HG02678 (cell line): ENCODE data around the gene CLIC1.

Source experiments
- ATAC-seq: cut with Tn5 transposase; IDR thresholded peaks from one replicate; pipeline ENCODE4 v1.9.1; 2021; ENCODE audit warnings: mild to moderate bottlenecking, moderate library complexity; ENCODE audit not compliant: unreplicated experiment

The CLIC1 gene

DNA sequence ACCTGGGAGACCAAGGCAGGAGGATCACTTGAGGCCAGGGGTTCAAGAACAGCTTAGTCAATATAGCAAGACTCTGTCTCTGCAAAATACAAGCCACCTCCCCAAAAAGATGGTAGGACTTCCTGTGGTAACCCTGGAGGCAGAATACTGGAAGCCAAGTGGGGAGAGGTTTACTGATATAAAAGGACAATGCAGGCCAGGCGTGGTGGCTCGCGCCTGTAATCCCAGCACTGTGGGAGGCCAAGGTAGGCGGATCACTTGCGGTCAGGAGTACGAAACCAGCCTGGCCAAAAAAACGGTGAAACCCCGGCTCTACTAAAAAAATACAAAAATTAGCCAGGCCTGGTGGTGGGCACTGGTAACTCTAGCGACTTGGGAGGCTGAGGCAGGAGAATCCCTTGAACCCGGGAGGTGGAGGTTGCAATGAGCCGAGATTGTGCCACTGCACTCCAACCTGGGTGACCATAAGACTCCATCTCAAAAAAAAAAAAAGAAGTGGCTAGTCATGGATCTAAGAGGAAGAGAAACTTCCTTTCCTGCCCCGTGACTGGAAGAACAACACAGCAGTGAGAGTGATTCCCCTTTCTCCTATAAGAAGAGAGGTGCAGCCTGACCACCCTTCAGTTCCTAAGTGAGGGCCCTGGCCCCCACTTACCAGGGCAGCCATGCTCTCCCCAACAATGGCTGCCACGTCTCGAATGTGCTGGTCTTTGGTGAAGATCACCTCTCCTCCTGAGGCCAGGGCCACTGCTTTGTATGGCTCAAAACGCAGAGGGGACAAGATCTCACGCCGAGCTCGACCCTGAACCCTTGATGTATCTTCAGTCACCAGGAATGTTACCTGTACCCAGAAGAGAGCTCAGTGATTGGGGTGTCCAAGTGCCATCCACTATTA, 32.3 kb upstream of the CLIC1 start:
- no peak for ATAC-seq

DNA sequence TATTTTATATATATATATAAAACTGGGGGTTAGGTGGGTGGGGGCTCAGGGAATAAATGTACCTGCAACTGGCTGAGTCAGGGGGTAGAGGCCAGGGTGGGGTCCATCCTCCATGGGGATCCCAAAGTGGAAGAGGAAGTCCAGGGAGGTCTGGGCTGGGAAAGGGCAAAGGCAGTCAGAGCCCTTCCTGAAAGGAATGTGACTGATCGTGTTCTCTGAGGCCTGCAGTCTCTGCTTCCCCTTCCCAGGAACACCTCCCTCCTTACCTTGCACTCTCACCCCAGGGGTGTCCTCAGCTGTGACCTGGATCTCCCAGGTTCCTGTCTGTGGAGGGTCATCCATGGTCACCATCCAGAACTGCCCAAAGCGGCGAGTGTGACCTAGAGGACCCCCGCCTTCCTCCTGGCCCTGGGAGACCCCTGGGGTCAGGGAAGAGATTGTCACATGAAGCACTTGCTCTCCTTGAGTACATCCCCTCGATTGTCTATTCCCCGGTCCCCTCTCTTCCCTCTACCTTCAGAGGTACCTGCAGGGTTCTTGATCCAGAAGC, 30.8 kb upstream of the CLIC1 start:
- ATAC-seq = no peak

DNA sequence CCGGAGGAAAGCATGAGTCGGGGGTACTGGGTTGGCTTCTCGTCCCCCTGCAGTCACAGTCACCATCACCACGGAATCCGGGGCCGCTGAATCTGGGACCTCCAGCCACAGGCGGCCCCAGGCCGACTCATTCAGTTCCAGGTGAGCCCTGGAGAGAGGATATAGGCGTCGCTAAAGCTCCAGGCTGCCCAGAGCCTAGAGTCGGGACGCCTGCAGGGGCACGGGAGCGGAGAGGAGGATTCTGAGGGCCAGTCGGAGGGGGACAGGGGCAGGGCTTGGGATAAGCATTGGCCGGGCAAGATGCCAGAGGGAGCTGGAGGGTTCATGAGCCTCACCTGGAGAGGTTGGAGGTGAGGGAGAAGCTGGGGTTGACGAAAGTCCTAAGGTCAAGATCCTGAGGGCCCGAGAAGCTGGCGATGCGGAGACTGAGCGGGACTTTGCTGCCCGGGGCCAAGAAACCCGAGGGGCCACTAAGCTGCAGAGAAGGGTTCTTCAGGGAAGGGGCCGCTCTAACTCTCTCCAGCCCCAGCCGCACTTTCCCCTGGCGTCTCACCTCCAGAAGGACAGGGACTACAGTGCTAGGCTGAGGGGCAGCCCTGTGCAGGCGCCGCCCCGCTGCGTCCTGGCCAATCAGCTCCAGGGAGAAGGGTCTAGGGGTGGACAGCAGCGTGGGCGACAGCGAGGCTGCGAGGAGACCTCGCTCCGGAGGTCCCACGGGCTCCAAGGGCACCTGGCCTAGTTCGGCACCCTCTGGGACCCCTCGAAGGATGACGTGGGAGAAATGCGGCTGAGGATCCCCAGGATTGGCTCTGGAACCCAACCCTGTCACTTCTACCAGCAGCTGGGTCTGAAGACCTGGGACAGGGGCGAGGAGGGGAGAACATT, 29.8 kb upstream of the CLIC1 start:
- no peak for ATAC-seq

DNA sequence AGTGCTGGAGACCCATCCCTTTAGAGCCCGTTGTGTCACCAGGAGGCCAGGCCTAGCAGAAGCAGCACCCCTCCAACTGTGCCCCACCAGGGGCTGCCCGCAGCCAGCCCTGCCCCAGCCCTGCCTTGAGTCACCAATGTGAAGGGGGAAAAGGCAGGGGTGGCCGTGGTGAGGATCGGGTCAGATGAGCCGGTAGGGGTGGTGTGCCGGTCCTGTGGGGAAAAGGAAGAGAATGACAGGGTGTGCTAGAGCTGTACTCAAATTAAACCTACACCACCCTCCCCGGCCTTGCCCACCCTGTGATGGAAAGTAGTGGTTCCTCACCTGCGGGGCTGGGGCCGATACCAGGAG, 29.2 kb upstream of the CLIC1 start:
- no peak for ATAC-seq

DNA sequence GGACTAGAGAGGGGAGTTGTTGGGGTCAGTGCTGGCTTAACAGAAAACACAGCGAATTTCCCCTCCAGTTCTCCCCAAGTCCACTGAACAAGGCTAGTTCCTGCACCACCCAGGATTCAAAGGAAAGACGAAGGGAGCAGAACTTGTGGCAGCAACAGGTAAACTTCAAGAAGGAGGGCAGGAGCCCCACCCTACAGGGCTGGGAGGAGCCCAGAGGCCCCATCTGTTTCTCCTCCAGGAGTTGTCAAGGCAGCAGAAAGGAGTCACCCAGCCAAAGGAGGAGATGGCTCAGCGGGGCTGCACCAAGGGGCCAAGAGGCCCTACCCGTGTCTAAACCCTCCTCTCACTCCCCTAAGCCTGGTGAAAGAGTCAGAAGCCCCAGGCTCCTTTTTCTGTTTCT, 27.9 kb upstream of the CLIC1 start:
- no peak for ATAC-seq

DNA sequence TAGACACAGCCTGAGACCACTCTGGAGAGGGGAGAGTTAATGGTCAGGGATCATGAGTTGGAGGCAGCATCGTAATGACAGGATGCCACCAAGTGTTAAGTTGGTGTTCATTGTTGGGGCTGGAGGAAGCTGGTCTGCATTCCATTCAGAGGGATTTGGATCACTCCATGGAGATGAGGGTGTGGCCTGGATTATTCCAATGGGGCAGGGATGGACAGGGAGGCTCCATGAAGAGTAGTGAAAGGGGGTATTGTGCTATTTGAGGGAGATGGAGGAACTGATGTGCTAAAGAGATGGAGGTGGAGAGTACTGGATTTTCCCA, 27.2 kb upstream of the CLIC1 start:
- no peak for ATAC-seq

DNA sequence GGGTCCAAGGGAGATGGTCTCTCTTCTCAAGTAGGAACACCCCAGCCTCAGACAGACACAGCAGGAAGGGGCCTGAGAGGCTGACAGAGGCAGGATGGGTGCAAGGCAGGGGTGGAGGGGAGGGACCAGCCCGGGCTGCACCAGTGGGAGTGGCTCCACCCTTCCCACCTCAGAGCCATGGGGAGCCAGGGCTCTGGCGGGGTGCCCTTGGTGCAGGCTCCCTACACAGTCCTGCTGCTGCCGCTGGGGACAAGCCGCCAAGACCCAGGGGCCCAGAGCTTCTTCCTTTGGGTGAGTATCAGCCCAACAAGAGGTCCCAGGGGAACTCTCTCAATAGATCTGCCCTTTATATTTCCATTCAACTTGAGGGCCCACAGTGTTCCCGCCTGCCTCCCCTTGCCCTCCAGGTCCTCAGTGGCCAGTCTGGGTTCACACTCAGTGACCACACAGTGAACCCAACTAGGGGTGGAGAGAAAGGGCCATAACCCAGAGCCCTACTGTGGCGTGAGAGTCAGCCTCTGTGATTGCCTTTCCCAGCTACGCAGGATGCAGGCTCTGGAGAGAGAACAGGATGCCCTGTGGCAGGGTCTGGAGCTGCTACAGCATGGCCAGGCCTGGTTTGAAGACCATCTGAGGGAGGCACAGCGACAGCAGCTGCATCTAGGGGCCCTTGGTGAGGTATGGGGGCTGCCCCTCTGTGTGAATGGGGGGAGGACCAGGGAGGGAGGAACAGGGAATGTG, 26.7 kb upstream of the CLIC1 start:
- ATAC-seq = no peak

DNA sequence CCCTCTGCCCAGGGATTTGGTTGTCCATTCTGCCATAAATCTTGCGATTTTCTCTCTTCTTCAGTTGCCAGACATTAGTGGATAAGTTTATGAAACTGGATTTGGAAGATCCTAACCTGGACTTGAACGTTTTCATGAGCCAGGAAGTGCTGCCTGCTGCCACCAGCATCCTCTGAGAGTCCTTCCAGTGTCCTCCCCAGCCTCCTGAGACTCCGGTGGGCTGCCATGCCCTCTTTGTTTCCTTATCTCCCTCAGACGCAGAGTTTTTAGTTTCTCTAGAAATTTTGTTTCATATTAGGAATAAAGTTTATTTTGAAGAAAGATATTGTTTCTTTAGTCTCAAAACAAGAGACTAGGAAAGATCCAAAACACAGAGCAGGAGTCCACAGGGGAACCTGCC, 26.0 kb upstream of the CLIC1 start, which contains the start of gene SAPCD1:
TSS of gene SAPCD1 (plus strand) at position 301 of the 400 bp plus-strand sequence. CDS start 399 bp downstream, outside the sequence.
- ATAC-seq = no peak

DNA sequence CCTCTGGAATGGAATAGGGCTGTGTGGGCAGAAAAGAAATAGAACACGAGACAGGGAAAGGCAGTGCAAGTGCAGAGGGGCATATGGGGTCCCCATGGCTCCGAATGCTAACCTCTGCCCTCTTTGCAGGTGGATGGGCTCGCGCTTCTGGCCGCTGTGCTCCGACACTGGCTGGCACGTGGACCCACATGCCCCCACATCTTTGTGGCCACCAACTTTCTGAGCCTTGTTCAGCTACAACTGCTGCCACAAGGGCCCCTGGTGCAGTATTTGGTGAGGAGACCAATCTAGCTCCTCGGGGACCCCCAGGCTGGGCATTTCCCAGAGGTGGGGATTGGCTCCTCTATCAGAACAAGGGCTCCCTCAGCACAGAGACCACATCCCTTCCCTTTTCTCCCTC, 25.0 kb upstream of the CLIC1 start:
- no peak for ATAC-seq

DNA sequence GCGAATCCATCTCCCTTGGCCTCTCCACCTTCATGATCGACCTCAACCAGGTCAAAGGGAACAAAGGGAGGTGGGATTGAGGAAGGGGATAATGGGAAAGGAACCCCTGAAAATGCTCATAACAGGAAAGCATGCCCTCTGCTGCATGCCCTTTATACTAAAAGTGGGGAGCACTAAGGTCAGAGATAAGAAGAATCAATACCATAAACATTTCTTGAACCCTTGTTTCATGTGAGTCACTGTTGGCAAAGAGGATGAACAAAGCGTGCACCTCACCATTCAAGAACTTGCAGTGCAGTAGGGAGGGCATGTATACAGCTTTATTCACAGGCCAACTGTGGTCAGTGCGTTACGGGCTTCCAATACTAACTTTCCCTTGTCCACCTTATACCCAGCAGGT, 24.5 kb upstream of the CLIC1 start:
- ATAC-seq = no peak

DNA sequence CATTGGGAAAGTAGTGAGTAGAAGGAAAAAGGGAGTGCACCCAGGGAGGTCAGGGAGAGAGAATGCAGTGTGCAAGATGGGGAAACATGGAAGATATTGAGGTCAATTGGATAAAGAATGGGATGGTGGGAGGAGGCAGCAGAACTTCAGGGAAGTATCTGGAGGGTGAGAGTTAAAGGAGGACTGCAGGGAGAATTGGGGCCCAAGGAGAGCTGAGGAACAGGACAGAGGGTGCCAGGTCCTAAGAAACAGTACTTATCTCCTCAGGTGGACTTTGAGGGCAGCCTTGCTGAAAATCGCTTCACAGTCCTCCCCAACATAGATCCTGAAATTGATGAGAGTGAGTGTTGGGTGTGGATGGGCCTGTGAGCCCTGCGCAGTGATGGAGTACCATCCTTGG, 22.0 kb upstream of the CLIC1 start:
- ATAC-seq = no peak

DNA sequence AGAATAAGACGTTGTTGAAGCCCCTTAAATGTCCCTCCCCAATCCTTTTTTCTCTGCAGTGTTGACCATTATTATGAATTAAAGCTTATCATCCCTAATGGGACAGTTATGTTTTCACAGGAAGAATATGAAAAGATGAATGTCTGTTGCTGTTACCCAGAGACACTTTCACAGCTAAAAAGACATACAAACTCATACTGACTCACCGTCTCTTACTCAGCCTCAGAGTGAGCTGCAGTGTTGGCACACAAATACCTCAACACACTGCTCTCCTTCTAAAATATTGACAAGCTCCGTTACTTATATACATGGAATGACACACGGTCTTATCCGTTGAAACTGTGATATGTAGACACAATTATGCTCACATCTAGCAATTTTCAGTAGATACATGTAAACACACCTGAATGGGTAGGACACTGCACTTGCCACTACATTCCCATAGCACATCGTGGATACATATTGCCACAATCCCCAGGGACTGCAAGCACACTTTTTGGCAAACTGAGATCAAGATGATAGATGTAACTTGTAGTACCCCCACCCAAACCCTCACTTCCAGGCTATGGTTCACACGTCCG, 16.5 kb upstream of the CLIC1 start:
- ATAC-seq = no peak

DNA sequence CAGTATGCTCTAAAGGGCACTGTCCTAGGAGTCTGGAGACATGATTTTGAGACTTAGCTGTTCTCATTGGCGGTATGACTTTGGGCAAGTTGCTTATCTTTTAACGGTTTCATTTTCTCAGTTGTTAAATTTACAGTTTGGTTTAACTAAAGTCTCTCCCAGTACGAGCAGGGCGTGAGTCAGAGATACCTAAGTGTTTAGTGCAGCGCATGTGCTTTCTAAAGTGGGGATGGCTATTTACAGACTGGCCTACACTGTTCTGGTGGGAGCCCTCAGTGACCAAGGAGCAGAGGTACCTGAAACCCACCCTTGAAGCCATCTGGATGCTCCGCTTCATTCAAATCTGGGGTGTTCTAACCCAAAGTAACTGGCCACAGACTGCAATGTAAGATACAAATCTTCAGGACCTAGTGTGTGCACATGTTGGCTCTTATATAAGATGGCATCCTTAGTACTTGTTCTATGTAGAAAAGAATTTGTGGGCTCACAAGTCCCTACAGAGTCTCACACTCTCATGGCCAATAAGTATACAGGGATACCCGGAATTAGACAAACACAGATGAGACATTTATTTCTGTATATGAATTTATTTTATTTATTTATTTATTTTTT, 14.2 kb upstream of the CLIC1 start:
- ATAC-seq = no peak

DNA sequence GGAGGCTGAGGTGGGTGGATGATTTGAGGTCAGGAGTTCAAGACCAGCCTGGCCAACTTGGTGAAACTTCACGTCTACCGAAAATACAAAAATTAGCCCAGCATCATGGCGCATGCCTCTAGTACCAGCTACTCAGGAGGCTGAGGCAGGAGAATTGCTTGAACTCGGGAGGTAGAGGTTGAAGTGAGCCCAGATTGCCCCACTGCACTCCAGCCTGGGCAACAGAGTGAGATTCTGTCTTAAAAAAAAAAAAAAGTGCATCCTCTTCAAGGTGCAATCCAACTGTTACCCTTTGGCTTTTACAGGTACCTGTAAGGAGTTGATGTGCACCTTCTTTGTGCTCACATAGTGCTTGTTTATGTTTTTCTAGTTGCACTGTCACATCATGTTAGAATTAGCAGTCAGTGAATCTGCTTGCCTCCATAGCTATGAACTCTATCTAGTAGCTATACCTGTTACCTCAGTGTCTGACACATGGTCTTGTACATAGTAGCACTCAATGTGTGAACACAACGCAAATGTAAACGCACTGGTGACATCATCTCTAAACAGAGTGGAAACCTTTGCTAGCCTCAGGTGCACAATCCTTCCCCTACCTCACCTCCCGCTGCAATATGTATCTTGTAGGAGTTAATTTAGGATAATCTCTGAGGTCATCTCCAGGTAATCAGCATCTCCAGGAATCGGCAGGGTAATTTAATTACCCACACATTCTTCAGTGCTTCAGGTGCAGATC, 13.1 kb upstream of the CLIC1 start:
- no peak for ATAC-seq

DNA sequence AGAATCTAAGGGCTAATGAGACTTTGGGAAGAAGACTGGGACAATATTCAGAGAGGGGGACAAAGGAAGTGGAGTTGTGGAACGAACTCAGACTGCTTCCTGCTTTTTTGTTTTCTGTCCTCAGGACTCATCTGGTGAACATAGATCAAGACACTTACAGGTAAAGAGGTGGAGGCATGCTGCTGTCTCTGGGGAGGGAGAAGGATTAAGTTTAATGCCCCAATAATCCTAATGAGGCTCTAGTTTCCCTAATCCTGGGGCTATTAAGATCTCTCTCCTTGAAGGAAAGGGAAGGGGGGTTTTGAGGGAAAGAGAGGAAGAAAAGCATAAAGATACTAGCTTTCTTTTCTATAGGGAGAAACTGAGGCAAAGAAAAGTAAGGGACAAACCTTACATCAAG, 8.1 kb upstream of the CLIC1 start:
- no peak for ATAC-seq

DNA sequence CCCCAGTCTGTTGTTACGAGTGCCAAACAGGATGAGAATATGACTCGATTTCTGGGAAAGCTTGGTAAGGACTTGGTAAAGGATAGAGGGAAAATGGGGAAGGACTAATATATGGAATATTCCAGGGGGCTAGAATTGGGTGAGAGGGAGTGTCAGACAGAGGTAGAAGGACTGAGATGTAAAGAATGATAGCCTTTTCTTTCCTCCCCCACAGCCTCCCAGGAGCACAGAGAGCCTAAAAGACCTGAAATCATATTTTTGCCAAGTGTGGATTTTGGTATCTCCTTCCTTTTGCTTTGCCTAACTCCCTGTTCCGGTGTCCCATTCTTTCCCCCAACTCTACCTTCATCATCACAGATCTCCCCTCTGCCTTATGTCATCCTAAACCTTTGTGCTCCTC, 6.6 kb upstream of the CLIC1 start:
- ATAC-seq = no peak

DNA sequence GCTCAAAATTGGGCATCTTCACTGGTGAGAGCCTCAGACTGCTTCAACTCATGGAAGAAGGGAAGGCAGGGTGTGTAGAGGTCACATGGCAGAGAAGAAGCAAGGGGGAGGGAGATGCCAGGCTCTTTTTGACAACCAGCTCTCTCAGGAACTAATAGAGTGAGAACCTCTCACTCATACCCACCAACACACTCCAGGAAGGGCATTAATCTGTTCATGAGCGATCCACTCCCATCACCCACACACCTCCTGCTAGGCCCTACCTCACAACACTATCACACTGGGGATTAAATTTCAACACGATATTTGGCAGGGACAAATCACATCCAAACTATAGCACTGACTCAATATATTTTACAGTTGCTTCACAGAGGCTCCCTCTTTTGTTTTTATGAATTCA, 5.5 kb upstream of the CLIC1 start:
- no peak for ATAC-seq

DNA sequence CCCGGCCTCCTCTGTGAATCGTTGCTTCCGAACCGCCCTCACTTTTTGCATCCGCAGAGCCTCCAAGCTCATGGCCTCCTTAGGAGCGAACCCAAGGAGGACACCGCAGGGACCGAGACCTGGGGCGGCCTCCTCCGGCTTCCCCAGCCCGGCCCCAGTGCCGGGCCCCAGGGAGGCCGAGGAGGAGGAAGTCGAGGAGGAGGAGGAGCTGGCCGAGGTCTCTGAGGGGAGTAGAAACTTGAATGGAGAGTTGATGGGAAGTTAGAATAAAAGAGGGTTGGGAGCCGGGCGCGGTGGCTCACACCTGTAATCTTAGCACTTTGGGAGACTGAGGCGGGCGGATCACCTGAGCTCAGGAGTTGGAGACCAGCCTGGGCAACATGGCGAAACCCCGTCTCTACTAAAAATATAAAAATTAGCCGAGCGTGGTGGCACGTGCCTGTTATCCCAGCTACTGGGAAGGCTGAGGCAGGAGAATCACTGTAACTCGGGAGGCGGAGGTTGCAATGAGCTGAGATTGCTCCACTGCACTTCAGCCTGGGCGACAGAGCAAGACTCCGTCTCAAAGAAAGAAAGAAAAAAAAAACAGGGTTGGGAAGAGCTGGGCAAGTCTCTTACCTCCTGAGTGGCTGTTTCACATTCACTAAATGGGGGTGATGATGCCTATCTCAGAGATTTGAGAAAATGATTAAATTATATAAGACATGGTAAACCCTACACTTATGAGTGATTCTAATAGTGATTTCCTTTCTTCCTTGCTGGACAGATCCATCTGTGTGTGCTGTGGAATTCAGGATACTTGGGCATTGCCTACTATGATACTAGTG, 4.3 kb upstream of the CLIC1 start:
- no peak for ATAC-seq
